BLaER1 treated with 17β-estradiol and CSF1 and Interleukin-3, amounts not matched to agents 10 nM and 100 nM (cell line): Measurements from ENCODE around the gene MMEL1.
A peak's percentile ranks its signal among the peaks of the same experiment; 100 is the strongest.

Experiments used
- H3K27ac ChIP-seq, 11 experiments: shearing (Covaris generic); formaldehyde crosslinking; 2 replicates each; pipeline ENCODE4 v1.8.1; 2022
- H3K27me3 ChIP-seq, 11 experiments: shearing (Covaris generic); formaldehyde crosslinking; 2 replicates each; pipeline ENCODE4 v1.8.1; 2022
- H3K36me3 ChIP-seq, 11 experiments: shearing (Covaris generic); formaldehyde crosslinking; 2 replicates each; pipeline ENCODE4 v1.8.1; 2022
- H3K4me1 ChIP-seq, 10 experiments: shearing (Covaris generic); formaldehyde crosslinking; 2 replicates each; pipeline ENCODE4 v1.8.1; 2022
- H3K4me2 ChIP-seq, 11 experiments: shearing (Covaris generic); formaldehyde crosslinking; 2 replicates each; pipeline ENCODE4 v1.8.1; 2022
- H3K4me3 ChIP-seq, 10 experiments: shearing (Covaris generic); formaldehyde crosslinking; 2 replicates each; pipeline ENCODE4 v1.8.1; 2022
- H3K9ac ChIP-seq, 11 experiments: shearing (Covaris generic); formaldehyde crosslinking; 2 replicates each; pipeline ENCODE4 v1.8.1; 2022
- H3K9me3 ChIP-seq, 11 experiments: shearing (Covaris generic); formaldehyde crosslinking; replicated peaks in 1 of 11; 2 replicates each; pipeline ENCODE4 v1.8.1; 2022
- H4K20me1 ChIP-seq, 11 experiments: shearing (Covaris generic); formaldehyde crosslinking; 2 replicates each; pipeline ENCODE4 v1.8.1; 2022
- Cebpa-rat ChIP-seq, 11 experiments: shearing (Covaris generic); IDR thresholded peaks; 2 replicates each; pipeline ENCODE4 v1.8.1; 2022

The MMEL1 gene

DNA sequence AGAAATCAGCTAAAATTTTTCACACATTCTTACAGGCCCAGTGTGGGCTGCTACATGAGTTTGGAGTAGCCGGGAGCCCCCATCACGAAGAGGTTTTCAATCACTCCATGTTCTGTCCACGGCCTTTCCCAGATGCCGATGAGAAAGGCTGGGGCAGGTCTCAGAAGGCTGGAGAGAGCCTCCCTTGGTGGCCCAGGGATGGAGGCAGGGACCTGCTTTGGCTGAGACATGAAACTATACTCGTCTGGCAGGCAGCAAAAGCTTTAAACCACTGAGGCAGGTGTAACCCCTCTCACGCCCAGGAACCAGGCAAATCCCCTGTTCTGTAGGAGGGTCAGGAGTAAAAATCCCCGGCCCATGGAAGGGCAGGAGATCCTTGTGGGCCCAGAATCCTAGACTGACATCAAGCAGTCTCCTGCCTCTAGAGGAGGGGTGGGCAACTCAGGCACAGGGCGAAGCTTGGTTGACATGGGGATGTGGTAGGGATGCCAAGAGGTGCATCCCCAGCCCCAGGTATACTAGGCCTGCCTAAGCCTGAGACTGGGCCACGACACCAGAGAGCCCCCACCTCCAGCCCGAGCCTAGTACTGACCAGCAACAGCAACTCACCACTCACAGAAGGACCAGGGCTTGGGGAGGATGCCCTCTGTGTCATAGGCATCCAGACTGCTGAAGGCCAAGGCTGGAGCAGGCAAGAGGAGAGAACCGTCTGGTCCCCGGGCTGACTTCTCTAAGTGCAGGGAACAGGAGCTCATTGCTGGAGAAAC is 9.1 kb downstream of the MMEL1 start:
- peaks cover 0 to 5% (median 0%) of the 10 kb centered on the region in 11 experiments; a peak in 3 of 22 replicates for H4K20me1 ChIP-seq

DNA sequence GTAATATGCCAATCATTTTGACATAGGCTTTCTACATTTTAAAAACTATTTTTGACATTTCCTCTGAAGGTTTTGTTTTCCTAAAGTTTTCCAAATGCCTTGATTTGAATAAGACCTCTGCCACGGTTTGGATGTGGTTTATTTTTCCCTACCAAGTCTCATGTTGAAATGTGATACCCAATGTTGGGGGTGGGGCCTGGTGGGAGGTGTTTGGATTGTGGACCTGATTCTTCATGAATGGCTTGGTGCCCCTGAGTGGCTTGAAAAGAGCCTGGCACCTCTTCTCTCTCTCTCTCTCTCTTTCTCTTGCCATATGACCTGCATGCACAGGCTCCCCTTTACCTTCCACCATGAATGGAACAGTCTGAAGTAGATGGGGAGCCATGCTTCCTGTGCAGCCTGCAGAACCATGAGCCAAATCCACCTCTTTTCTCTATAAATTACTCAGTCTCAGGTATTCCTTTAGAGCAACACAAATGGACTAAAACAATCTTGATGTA is 14.8 kb downstream of the MMEL1 start:
- H3K27ac ChIP-seq, result no peak overlapping the region
- H3K27me3 ChIP-seq, result peaks cover 0 to 6% (median 0%) of the 10 kb centered on the region in 11 experiments; a peak in 3 of 22 replicates
- no peaks in the 10 kb centered on the region for H4K20me1 ChIP-seq
- no peak overlapping the region for H3K4me2 ChIP-seq
- H3K4me1 ChIP-seq, result peaks cover 0 to 7% (median 0%) of the 10 kb centered on the region in 10 experiments; a peak in 2 of 20 replicates
- no peaks in the 10 kb centered on the region for H3K36me3 ChIP-seq
- H3K9ac ChIP-seq, result no peak overlapping the region
- H3K4me3 ChIP-seq, result no peak overlapping the region
- TF ChIP-seq Cebpa-rat (IDR thresholded peaks at IDR 0.05), result no peak
- H3K9me3 ChIP-seq, result peaks cover 60 to 78% (median 72%) of the 10 kb centered on the region in 11 experiments

More for the DNA sequence above, 9.1 kb downstream of the MMEL1 start:
- Histone ChIP-seq H3K36me3 (no peaks in the 10 kb centered on the region), H3K4me1 (no peaks in the 10 kb centered on the region), H3K9me3 (peaks cover 21 to 35% (median 32%) of the 10 kb centered on the region in 11 experiments), H3K4me2 (no peak overlapping the region), H3K9ac (no peak overlapping the region), H3K27me3 (peaks cover 28 to 54% (median 46%) of the 10 kb centered on the region in 11 experiments), H3K4me3 (no peak overlapping the region), H3K27ac (no peak overlapping the region)
- no peak for TF ChIP-seq Cebpa-rat (IDR thresholded peaks at IDR 0.05)

DNA sequence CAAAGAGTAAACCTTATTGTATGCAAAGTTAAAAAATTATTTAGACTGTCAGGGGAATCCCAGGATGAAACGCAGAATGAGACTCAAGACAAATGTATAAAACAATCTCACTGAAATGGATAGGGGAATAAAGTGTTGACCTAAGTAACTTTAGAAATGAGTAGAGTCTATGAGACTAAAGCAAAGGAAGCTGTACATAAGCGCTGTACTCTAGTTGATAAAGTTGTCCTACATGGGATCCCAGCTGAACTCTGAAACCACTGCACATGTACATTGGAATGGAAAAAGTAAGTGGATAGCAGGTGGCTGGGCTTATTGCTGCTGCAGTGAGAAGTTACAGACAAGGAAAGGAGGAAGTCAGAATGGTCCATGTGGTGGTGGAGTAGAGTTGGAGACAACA is 18.7 kb downstream of the MMEL1 start:
- Histone ChIP-seq H3K4me1 (peaks cover 0 to 45% (median 27%) of the 10 kb centered on the region in 10 experiments; a peak in 18 of 20 replicates), H3K4me3 (no peak overlapping the region), H3K9ac (no peak overlapping the region), H3K36me3 (no peaks in the 10 kb centered on the region), H3K9me3 (peaks cover 39 to 52% (median 46%) of the 10 kb centered on the region in 11 experiments), H3K27ac (no peak overlapping the region), H3K4me2 (no peak overlapping the region), H4K20me1 (peaks cover 0 to 15% (median 0%) of the 10 kb centered on the region in 11 experiments; a peak in 5 of 22 replicates), H3K27me3 (no peaks in the 10 kb centered on the region)
- no peak for TF ChIP-seq Cebpa-rat (IDR thresholded peaks at IDR 0.05)

DNA sequence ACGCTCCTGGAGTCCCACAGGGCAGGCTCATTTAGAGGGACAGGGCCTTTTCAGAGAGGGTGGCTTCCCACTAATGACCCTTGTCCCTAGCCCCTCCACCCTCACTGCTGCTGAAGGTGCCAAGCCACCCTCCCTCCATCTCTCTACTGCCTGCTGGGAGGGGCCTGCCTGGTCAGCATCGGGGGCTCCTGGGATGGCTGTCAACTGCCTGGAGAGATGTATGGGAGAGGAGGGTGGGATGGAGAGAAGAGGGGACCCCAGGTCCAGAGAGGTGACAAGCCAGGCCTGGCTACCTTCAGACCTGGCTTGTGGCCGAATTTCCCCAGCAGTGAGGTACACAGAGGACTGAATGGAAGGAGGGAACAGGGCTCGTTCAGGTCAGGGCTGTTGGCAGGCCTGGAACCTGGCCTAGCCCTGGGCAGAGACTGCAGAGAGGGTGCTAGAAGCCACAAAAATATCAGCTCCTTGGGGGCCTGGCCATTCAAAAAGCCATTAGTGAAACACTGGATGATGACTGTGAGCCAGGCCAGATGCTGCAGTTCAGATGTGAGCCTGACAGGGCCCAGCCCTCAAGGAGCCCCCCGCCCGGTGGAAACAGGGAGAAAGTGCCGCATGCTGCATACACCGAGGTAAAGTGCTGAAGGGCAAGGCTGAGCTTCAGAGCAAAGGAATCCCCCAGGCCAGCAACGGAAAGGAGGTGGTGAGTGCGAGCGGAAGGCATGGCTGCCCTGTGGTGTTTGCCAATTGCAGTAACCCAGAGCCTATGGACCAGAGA is 20.0 kb downstream of the MMEL1 start:
- Histone ChIP-seq H3K9me3 (peaks cover 39 to 45% (median 41%) of the 10 kb centered on the region in 11 experiments), H3K27ac (no peak overlapping the region), H3K9ac (0 out of 22 replicates have a peak overlapping the region, but pooled peaks of 1 of the 11 experiments have one; percentile 50), H3K4me1 (peaks cover 0 to 47% (median 27%) of the 10 kb centered on the region in 10 experiments; a peak in 18 of 20 replicates), H3K36me3 (no peaks in the 10 kb centered on the region), H3K27me3 (no peaks in the 10 kb centered on the region), H4K20me1 (peaks cover 0 to 17% (median 0%) of the 10 kb centered on the region in 11 experiments; a peak in 5 of 22 replicates), H3K4me3 (no peak overlapping the region), H3K4me2 (peak overlapping the region in 7 of 11 experiments; percentile 66 to 94 (median 89); a peak in 11 of 22 replicates)
- TF ChIP-seq Cebpa-rat (IDR thresholded peaks at IDR 0.05), result no peak

DNA sequence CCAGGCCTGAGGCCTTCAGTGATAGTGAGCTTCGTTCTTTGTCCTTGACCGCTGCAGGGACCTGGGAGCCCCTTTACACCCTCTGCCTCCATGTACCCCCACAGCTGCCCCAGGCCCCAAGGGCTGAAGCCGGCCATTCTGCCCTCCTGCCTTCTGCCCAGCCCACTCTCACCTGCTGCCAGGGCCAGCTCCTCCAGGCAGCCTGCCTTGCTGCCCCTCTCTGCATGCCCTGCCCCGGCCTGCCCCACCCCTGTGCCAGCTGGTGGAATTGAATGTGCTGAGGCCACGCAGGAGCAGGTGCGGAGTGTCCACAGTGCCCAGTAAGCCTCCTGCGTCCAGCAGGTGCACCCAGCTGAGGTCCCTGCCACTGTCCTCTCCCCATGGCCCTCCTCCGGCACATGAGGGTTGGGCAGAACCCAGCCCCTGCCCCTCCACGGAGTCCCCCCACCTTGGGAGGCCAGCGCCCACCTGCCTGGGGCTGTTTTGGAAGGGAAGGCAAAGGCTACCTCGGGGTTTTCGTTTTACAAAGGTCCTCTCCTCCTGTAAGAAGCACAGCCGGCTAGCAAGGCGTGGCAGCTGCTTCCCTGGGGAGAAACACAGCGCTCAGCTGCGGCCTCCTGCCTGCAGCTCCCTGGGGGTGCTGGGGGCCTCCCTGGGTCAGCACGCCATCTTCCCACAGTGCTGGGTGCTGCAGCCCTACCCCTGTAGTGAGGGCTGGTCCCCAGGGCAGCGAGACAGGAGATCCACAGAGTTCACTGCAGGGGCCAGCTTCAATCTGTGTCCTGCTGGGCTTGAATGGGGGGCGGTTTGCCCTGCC is 21.0 kb downstream of the MMEL1 start:
- peaks cover 0 to 17% (median 0%) of the 10 kb centered on the region in 11 experiments; a peak in 5 of 22 replicates for H4K20me1 ChIP-seq
- H3K4me3 ChIP-seq, result peak overlapping the region in 1 of 10 experiments; percentile 19; a peak in 1 of 20 replicates
- no peaks in the 10 kb centered on the region for H3K36me3 ChIP-seq
- H3K27me3 ChIP-seq, result no peaks in the 10 kb centered on the region
- no peak for TF ChIP-seq Cebpa-rat (IDR thresholded peaks at IDR 0.05)
- H3K9ac ChIP-seq, result peak overlapping the region in 5 of 11 experiments; percentile 7 to 50 (median 28); a peak in 4 of 22 replicates
- no peak overlapping the region for H3K27ac ChIP-seq
- peaks cover 0 to 45% (median 31%) of the 10 kb centered on the region in 10 experiments; a peak in 18 of 20 replicates for H3K4me1 ChIP-seq
- H3K4me2 ChIP-seq, result peak overlapping the region; percentile 16 to 94 (median 78); a peak in 20 of 22 replicates
- H3K9me3 ChIP-seq, result peaks cover 38 to 43% (median 41%) of the 10 kb centered on the region in 11 experiments

DNA sequence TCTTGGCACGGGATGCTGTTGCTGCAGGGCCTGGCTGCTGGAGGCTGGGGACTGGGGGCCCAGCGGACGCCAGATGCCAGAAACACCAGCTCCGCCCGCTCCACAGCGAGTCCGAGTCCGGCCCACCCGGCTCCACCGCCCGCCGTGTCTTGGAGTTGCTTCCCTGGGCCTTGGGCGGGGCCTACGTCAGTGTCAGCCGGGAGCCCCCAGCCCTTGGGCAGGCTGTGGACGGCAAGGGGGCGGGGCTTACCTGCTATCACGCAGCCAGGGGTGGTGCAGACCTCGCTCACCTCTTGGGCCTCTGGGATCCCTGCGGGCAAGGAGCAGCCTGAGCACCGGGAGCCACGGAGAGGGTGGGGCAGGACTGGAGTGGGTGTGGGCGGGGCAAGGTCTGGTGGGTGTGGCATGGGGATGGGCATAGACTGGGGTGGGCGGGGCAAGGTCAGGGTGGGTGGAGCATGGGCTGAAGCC is 21.8 kb downstream of the MMEL1 start:
- peaks cover 0 to 23% (median 0%) of the 10 kb centered on the region in 11 experiments; a peak in 5 of 22 replicates for H4K20me1 ChIP-seq
- peak overlapping the region; percentile 27 to 94 (median 78); a peak in 18 of 22 replicates for H3K4me2 ChIP-seq
- peaks cover 0 to 53% (median 39%) of the 10 kb centered on the region in 10 experiments; a peak in 18 of 20 replicates for H3K4me1 ChIP-seq
- no peaks in the 10 kb centered on the region for H3K36me3 ChIP-seq
- H3K27me3 ChIP-seq, result no peaks in the 10 kb centered on the region
- H3K27ac ChIP-seq, result no peak overlapping the region
- H3K9me3 ChIP-seq, result peaks cover 30 to 36% (median 33%) of the 10 kb centered on the region in 11 experiments
- no peak for TF ChIP-seq Cebpa-rat (IDR thresholded peaks at IDR 0.05)
- H3K4me3 ChIP-seq, result no peak overlapping the region; a peak in 1 of 20 replicates
- H3K9ac ChIP-seq, result no peak overlapping the region

DNA sequence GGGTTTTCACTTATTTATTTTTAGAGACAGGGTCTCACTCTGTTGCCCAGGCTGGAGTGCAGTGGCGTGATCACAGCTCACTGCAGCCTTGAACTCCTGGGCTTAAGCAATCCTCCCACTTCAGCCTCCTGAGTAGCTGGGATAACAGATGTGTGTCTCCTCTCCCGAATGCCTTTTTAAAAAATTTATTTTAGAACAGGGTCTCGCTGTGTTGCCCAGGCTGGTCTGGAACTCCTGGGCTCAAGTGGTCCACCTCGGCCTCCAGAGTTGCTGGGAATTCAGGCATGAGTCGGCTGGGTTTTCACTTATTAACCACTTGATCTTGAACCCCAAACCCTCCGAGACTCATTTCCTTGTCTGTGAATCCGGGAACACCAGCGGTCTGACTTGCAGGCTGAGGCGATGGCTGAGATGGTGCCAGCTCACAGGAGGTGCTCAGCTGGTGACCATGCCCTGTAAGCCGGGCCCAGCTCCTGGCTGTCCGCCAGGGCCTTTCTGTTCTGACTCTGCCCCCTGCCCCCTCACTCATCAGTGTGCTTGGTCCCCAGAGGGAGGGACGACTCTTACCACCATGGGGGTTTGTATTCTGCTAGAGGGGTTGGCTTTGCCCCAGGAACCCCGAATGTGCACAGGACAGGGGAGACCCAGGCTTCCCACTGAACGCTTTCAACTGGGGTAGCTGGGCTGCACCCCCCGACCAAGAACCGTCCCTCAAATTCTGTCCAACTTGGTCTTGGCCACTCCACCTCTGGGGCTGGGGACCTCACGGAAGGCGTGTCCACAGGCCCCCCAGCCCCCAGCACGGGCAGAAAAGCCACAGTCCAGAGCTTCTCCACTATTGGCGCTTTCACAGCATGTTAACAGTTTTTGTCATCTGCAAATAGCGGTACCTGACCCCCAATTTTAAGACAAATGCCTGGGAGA is 22.5 kb downstream of the MMEL1 start:
- Histone ChIP-seq H3K4me1 (peaks cover 2 to 60% (median 47%) of the 10 kb centered on the region in 10 experiments; a peak in 18 of 20 replicates), H3K4me3 (no peak overlapping the region), H3K9me3 (peaks cover 22 to 28% (median 26%) of the 10 kb centered on the region in 11 experiments)

More for the DNA sequence above, 22.5 kb downstream of the MMEL1 start:
- H3K36me3 ChIP-seq, result no peaks in the 10 kb centered on the region
- peaks cover 0 to 2% (median 0%) of the 10 kb centered on the region in 11 experiments; a peak in 4 of 22 replicates for H3K27me3 ChIP-seq
- no peak overlapping the region for H3K9ac ChIP-seq
- H4K20me1 ChIP-seq, result peaks cover 0 to 24% (median 0%) of the 10 kb centered on the region in 11 experiments; a peak in 7 of 22 replicates
- H3K27ac ChIP-seq, result no peak overlapping the region
- peak overlapping the region in 9 of 11 experiments; percentile 41 to 94 (median 86); a peak in 16 of 22 replicates for H3K4me2 ChIP-seq
- TF ChIP-seq Cebpa-rat (IDR thresholded peaks at IDR 0.05), result no peak
